ENCODE data around the gene TOP1.
"Not testable (repeated sequence)": the region's sequence is repeated elsewhere in the genome, so short reads cannot be mapped to it uniquely, and the experiment has no call there.

Gene TOP1

DNA sequence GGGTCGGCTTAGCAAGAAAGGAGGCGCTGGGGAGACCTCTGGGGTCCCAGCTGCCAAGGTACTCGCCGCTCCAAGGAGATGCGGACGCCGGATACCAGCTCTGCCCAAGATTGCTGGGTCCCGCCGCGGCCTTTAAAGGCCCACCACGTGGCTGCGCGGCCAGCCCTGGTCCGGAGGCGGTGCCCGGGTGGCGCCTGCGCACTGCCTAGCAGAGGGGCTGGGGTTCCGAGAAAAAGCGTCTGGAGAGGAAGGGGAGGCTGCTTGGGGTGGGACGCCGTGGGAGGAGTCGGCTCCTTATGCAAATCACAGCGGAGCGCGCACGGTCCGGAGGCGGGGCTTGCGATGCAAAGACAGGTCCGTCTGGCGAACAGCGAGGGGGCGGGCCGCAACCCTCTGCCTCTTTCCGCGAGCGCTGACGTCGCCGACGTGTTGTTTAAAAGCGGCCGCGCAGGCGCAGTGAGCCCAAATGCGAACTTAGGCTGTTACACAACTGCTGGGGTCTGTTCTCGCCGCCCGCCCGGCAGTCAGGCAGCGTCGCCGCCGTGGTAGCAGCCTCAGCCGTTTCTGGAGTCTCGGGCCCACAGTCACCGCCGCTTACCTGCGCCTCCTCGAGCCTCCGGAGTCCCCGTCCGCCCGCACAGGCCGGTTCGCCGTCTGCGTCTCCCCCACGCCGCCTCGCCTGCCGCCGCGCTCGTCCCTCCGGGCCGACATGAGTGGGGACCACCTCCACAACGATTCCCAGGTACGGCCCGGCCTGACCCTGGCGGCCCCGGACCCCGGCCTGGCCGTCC is at the start of gene TOP1:
TOP1 (plus strand) TSS at position 464 of the 791 bp plus-strand sequence; CDS start at position 710, 246 bp downstream.
- peak; percentile 99 for DNase-seq

DNA sequence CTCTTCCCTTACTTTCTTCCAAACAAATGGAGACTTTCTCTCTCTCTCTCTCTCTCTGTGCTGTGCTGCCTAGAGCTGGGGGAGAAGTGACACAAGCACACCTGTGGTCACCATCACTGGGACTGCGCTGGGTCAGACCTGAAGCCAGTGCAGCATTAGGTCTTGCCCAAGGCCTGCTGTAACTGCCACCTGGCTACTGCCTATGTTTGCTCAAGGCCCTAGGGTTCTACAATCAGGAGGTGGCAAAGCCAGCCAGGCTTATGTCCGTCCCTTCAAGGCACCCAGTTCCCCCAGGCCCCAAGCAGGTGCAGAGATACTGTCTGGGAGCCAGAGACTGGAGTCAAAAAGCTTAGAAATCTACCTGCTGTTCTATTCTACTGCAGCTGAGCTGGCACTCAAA is 49.4 kb upstream of the TOP1 start:
- no peak for DNase-seq

DNA sequence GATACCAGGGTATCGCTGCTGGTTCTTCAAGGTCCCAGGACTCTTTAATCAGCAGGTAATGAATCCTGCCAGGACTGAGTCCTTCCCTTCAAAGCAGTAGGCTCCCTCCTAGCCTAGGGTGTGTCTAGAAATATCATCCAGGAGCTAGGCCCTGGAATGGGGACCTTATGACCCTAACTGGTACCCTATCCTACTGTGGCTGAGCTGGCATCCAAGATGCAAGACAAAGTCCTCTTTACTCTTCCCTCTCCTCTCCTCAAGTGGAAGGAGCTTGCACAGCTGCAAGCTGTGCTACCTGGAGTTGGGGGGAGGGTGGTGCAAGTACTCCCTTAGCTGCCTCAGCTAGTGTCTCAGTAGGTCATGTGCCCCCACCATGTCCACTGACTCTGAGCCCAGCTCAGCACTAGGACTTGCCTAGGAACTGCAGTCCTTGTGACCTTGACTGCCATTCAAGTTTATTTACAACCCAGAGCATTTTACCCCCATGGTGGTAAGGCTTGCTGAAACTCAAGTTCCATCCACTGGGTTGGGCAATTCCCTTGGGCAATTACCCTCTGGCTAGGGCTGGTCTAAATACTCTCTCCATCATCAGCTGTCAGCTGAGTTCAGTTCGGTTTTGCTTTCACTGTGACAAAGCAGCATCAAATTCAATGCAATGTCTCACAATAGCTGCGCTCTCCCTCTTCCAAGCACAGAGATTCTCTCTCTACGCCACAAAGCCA is 48.4 kb upstream of the TOP1 start:
- DNase-seq: no peak

DNA sequence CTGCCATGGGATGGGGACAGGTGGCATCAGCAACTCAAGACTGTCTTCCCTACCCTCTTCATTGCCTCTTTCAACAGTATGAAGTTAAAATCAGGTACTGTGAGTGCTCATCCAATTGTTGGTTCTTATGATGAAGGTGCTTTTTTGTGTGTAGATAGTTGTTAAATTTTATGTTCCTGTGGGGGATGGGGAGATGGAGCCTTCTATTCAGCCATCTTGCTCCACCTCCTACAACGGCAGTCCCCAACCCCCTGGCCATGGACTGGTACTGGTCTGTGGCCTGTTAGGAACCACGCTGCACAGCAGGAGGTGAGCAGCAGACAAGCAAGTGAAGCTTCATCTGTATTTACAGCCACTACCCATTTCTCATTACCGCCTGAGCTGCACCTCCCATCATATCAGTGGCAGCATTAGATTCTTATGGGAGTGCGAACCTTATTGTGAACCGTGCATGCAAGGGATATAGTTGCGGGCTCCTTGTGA is 47.8 kb upstream of the TOP1 start:
- no peak for DNase-seq

DNA sequence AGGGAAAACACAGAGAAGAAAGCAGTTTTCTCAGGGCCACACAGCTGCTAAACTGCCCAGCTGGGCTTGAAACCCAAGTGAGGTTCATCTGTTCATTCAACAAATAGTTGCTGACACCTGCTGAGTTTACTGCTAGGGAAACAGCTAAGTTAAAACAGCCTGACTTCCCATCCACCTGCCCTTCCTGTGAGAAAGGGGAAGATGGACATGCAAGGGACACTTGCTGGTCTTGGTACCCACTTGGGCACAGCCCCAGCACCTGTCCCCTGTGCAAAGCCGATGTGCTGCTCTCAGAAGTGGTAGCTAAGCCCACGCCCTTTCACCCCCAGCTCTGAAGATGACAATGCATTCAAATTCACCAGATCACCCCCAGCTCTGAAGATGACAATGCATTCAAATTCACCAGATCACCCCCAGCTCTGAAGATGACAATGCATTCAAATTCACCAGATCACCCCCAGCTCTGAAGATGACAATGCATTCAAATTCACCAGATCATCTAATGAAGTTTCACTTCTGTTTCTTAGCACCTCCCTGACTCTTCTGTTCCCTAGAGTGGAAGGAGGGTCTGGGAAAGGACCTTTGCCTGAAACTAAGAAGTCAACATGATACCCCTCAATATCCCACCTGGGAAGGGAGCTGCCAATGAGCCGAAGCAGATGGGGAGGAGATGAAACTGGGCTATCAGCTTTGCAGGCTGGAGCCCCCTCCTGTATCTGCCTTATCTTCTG is 46.0 kb upstream of the TOP1 start:
- no peak for DNase-seq

DNA sequence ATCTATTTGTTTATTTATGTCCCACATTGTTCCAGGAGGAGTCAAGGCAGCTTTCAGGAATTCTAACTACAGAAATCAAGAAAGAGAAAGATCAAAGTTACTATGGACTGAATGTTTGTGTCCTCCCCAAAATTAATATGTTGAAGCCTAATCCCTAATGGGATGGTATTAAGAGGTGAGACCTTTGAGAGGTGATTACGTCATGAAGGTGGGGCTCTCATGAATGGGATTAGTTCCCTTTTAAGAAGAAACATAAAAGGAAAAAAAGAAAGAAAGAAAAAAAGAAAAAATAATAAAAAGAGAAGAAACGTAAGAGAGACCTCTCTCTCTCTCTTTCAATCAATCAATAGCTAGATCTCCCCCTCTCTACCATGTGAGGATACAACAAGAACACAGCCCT is 44.7 kb upstream of the TOP1 start:
- no peak for DNase-seq

DNA sequence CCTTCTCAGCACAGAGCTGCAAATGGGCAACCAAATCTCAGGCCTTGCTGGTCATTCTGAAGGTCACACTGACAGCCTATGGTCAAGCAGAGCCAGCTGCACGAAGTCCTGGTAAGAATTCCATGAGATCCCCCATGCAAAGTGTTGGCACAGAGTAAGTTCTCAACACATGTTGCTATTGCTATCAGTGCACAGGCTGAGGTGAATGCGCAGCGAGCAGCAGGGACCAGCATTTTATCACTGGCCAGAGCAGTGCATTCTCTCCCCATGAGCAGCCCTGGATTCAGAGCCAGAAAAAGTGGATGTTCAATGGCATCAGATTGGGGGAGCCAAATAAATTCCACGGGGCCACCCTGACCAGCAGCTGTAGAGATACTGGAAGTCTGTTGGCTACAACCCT is 44.1 kb upstream of the TOP1 start:
- no peak for DNase-seq

DNA sequence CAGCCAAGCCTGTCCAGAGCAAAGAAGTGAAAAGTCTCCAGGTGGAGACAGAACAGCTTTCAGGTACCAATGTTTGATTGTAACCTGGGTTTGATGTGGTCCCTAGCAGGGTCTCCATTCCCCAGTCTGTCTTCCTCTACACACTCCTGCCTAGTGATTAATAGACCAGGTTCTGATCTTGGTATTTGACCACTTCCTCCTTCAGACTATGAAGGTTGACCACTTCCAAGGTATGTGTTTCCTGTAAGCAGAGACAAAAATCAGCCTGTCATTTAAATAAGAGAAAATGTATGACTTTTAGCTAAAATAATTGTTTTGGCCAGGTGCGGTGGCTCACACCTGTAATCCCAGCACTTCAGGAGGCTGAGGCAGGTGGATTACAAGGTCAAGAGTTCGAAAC is 41.8 kb upstream of the TOP1 start:
- DNase-seq: no peak

DNA sequence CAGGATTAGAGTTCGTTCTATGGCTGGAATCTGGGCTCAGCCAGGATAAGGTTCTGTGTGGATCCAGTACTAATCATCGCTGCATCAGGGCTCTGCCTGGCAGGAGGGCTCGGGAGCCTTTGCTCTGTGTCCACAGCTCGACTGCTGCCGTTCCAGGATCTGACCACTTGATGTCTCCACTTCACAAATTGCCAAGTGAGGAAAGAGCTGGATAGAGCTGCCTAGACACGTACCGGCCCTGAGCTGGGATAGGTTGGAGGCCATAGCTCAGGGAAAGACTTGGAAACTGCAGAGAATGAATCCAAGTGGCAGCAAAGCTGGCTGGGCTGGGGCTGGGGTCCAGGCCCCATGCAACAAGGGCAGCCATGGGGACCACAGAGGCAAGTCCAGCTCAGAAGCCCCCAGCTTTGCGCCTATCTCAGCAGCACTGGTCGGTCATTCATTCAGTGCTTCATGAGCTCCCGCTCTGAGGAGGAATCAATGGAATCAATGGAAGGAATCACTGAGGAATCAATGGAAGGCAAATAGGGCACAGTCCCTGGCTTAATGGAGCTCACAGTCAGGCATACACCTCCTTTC is 38.0 kb upstream of the TOP1 start:
- peak; percentile 90 for DNase-seq

DNA sequence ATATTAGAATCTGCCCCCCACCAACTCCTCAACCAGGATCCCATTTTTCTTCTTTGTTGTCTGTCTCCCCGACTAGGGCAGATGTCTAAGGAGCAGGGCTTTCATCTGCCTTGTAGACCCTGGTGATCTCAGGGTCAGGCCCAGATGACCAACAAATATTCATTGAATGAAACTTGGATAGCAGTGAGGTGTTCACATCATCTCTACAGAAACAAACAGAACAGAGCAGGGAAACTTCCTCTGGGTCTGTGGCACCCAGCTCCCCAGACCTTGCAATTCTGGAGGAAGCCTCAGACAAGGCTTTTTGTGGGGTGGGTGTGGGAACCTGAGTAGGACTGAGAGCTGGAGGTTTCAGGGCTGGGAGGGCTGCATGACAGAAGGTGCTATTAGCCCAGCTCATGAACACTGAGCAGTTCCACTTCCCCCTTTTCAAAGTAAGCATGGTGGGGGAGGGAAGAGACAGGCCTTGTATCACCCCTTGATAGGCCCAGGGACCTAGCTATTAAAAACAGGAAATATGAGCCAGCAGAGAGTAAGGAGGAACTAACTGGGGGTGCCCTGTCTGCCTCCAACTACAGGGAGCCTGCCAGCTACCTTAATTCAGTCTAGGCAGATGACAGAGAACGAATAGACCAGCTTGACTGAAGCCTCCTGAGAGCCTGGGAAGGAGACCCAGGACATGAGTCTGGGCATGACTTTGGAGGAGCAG is 37.3 kb upstream of the TOP1 start:
- DNase-seq: peak; percentile 31

DNA sequence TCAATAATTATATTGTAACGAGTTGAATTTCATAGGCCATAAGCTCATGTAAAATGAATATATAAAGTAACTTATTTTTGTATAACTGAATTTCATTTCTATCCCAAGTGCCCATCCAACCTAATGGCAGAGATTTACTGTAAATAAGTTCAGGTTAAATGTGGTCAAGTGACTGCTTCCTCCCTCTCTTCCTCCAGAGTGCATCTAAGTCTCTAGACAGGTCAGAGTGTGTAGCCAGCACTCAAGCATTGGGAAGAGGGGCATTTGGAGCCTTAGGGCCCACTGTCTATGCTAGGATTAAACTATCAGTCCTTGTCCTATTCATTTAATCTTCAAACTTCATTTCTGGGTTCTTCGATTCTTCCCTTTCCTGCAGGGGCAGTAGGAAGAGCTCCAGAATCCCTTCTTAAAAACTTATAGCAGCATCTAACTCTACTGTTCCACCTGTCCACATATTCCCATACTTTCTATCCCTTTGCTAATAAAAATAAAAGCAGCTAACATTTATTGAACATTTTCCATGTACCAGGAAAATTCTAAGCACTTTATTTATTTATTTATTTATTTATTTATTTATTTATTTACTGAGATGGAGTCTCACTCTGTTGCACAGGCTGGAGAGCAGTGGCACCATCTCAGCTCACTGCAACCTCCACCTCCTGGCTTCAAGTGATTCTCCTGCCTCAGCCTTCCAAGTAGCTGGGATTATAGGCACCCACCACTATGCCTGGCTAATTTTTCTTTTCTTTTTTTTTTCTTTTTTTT is 36.1 kb upstream of the TOP1 start:
- no peak for DNase-seq

DNA sequence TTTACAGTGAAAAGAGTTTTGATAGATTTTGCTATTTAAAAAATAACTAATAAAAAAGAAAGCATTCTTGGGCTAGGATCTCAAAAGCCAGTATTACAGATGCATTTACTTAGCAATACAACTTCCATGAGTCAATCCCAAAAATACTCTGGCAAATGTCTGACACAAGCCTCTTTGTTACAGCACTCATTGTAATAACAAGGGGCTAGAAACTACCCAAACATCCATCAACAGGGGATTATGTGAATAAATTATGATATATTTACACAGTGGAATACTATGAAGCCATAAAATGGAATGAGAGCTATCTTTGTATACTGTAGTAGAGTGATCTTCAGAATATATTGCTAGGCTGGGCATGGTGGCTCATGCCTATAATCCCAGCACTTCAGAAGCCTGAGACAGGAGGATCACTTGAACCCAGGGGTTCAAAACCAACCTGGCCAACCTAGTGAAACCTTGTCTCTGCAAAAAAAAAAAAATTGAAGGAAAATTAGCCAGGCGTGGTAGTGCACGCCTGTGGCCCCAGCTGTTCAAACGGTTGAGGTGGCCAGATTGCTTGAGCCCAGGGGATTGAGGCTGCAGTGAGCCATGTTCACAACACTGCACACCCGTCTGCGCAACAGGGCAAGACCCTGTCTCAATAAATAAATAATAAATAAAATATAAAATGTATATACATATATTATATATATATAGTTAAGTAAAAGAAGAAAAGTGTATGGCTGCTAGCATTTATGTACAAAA is 34.7 kb upstream of the TOP1 start:
- no peak for DNase-seq

DNA sequence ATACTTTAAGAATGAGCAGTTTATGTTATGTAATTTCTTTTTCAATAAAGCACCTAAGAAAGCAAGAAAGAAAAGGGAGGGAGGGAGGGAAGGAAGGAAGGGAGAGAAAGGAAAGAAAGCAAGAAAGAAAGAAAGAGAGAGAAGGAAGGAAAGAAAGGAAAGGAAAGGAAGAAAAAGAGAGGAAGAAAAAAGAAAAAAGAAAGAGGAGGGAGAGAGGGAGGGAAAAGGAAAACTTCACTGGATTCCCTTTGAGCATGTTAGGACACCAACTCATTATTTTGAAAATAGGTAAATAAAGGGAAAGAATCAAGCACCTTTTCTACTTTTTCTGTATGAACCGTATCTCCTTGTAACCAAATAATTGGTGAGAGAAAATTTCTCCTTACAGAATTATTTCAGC is 32.3 kb upstream of the TOP1 start:
- no peak for DNase-seq

DNA sequence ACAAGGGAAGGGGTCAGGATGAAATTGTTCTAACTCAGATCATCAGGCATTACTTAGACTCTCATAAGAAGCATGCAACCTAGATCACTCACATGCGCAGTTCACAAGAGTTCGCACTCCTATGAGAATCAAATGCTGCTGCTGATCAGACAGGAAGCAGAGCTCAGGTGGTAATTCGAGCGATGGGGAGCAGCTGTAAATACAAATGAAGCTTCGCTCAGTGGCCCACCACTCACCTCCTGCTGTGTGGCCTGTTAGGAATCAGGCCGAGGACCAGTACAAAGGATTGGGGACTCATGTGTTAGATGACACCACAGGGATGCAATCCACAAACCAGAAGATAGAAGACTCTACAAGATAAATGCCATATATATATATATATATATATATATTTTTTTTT is 31.5 kb upstream of the TOP1 start:
- no peak for DNase-seq

DNA sequence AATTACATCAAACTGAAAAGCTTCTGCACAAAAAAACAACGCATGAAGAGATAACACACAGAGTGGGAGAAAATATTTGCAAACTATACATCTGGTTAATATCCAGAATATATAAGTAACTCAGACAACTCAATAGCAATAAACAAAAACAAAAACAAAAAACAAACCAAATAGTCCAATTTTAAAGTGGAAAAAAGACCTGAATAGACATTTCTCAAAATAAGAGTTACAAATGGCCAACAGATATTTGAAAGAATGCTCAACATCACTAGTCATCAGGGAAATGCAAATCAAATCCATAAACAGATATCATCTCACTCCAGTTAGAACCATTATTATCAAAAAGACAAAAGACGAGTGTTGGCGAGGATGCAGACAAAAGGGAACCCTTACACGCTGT is 28.8 kb upstream of the TOP1 start:
- DNase-seq: no peak

DNA sequence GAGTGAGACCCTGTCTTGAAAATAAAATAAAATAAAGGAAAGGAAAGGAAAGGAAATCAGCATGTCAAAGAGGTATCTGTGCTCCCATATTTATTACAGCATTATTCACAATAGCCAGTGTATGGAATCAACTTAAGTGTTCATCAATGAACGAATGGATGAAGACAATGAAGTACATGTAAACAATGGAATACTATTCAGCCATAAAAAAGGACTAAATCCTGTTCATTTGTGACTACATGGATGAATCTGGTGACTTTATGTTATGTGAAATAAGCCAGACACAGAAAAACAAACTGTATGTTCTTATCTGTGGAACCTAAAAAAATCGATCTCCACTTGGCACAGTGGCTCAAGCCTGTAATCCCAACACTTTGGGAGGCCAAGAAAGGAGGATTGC is 28.0 kb upstream of the TOP1 start:
- DNase-seq: no peak

DNA sequence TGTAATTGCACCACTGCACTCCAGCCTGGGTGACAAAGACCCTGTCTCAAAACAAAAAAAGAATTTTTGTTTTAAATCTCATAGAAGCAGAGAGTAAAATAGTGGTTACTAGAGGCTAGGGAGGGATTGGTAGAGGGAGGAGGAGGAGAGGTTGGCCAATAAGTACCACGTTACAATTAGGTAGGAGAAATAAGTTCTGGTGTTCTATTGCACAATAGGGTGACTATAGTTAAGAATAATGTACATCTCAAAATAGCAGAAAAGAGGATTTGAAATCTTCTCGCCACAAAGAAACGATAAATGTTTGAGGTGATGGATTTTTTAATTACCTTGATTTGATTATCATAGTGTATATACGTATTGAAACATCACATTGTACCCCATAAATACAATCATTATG is 27.1 kb upstream of the TOP1 start:
- no peak for DNase-seq

DNA sequence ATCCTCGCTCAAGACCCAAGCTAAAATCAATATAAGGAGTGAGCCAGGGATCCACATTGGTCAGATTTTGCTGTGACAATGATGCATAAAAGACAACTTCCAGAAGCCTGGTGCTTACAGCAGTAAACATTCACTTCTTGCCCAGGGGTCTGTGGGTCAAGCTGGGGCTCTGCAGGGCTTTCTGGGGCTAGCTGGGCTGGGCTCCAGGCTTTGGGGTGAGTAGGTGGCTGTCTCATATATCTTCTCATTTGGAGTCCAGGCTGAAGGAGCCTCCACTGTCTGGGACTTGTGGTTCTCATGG is 25.8 kb upstream of the TOP1 start:
- no peak for DNase-seq

DNA sequence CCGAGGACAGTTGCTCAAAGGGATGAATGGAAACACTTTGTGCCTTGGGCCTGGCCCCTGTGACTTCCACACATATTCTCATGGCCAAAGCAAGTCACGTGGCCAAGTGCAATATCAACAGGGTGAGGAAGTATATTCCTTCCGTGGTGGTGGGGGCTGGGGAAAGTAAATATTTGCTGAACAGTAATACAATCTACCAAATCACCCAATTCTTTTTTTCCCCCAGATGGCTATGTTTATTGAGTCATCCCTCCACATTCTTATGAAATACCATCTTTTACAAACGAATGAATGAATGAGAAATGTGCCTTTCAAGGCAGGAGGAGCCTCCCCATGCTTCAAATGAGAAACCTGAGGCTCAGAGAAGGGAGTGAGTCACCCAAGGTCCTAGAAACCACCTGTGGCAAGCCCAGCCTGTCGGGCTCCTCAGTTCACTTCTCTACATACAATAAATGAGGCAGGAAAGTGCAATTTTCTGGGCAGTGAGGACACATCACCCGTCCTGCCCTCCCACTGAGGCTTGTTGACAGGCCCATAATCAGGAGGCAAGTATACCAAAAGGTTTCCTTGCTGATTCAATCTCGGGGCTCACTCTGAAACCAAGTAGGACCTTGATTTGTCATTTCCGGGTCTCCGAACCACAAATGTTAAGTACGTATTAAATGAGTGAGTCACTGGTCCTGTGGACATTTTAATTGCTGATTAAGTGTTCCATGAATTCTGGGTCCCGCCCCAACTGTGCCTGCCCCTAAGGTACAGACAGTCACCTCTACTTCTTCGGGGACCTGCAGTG is 25.3 kb upstream of the TOP1 start:
- DNase-seq: no peak

DNA sequence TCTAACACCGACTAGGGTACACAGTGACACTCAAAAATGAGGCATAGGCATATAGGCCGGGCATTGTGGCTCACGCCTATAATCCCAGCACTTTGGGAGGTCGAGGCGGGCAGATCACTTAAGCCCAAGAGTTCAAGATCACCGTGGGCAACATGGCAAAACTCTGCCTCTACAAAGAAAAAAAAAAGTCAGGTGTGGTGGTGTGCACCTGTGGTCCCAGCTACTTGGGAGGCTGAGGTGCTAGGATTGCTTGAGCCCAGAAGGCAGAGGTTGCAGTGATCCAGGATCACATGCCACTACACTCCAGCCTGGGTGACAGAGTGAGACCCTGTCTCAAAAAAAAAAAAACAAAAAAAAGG is 24.7 kb upstream of the TOP1 start:
- DNase-seq: not testable (repeated sequence)
